DOHH2 (cell line): ENCODE data around the gene MAGEA11.
"Not testable (repeated sequence)": the region's sequence is repeated elsewhere in the genome, so short reads cannot be mapped to it uniquely, and the experiment has no call there.

ENCODE experiments used
- CTCF ChIP-seq: fragments of 200-600 bp; sonication (generic); IDR thresholded peaks from one replicate; pipeline ENCODE4 v1.5.1; 2014; ENCODE audit warnings: antibody characterized with exemption, mild to moderate bottlenecking, low read depth, low read length; ENCODE audit not compliant: poor library complexity, severe bottlenecking
- EZH2phosphoT487 ChIP-seq: fragments of 200-600 bp; sonication (generic); IDR thresholded peaks from 2 replicates; pipeline ENCODE4 v1.6.1; 2017; ENCODE audit warnings: borderline replicate concordance, mild to moderate bottlenecking, antibody characterized with exemption, low read length, moderate library complexity, mixed read lengths

GRCh38 chrX:149675554-149675953 is 36.3 kb upstream of the MAGEA11 start:
- TF ChIP-seq CTCF, EZH2phosphoT487: not testable (repeated sequence)
